Gastrocnemius medialis (tissue), 4 donors: ENCODE results near the gene PDHA2. TPM values are rescaled to one million over a fixed set of nuclear protein-coding genes. Genes with fewer than 3 reads are reported as not detected.

Experiments
- ATAC-seq, 2 donors: fragments of 150-250 bp; one replicate each; pipeline ENCODE4 v1.9.1; 2016
- DNase-seq, 2 donors: peaks; one replicate each; pipeline ENCODE4 v3.0.0-alpha.2; 2019
- H3K27ac ChIP-seq, 4 donors: fragments of 200-600 bp; sonication (generic); 1 replicate in 1 of 4; 2 replicates in 3 of 4; pipeline ENCODE4 v1.5.1; 2016 to 2018; ENCODE audit warnings: mild to moderate bottlenecking in 2 of 4, moderate library complexity in 1 of 4
- H3K27me3 ChIP-seq, 3 donors: fragments of 200-600 bp; sonication (generic) in 2 of 3; 1 replicate in 1 of 3; 2 replicates in 2 of 3; pipeline versions ENCODE4 v1.5.1 to v1.6.0; 2016 to 2019; ENCODE audit warnings: mild to moderate bottlenecking in 1 of 3, moderate library complexity in 1 of 3
- H3K36me3 ChIP-seq, 2 donors: fragments of 200-600 bp; sonication (generic) in 1 of 2; one replicate each; pipeline ENCODE4 v1.5.1; 2017 to 2018
- H3K4me1 ChIP-seq, 2 donors: fragments of 200-600 bp; sonication (generic) in 1 of 2; one replicate each; pipeline ENCODE4 v1.5.1; 2016 to 2017; ENCODE audit warnings: mild to moderate bottlenecking in 2 of 2
- H3K4me3 ChIP-seq, 4 donors: fragments of 200-600 bp; sonication (generic) in 3 of 4; 1 replicate in 1 of 4; 2 replicates in 3 of 4; pipeline ENCODE4 v1.5.1; 2016 to 2019; ENCODE audit warnings: mild to moderate bottlenecking in 2 of 4
- H3K9me3 ChIP-seq, 3 donors: fragments of 200-600 bp; sonication (generic) in 2 of 3; 1 replicate in 1 of 3; 2 replicates in 2 of 3; pipeline ENCODE4 v1.5.1; 2016 to 2019
- POLR2A ChIP-seq, 2 donors: fragments of 450-650 bp; IDR thresholded peaks; one replicate each; pipeline ENCODE4 v1.6.1; 2017; ENCODE audit warnings: antibody characterized with exemption in 2 of 2, mild to moderate bottlenecking in 2 of 2, moderate library complexity in 2 of 2
- in situ Hi-C, 4 donors: fragments of 200-750 bp; cut with MboI; loops; one replicate each; pipeline versions ENCODE4 v1.15.0 to v1.8.0; 2017; ENCODE audit warnings: low sequenced_read_pairs in 4 of 4
- intact Hi-C: fragments of 100-400 bp; cut with DNase I; formaldehyde crosslinking; loops from one replicate; pipeline ENCODE4 v1.15.1; 2023; ENCODE audit warnings: low total_unique reads
- total RNA-seq, 4 donors: library from RNA; depleted of rRNA; stranded (reverse); fragments of >200 nt; gene quantifications; one replicate each; pipeline versions ENCODE4 v1.1.0 to v1.2.3, GENCODE V29; 2016
- TF ChIP-seq, protein P1 (sequence below), 5 experiments: fragments of 450-650 bp in 3 of 5; fragments of 200-600 bp in 2 of 5; sonication (generic) in 2 of 5; IDR thresholded peaks in 4 of 5; conservative IDR thresholded peaks in 1 of 5; 1 replicate in 4 of 5; 2 replicates in 1 of 5; pipeline ENCODE4 v1.5.1; 2016 to 2019; ENCODE audit warnings: antibody characterized with exemption in 5 of 5, mild to moderate bottlenecking in 3 of 5, moderate library complexity in 3 of 5

Gene PDHA2
- total RNA-seq, 4 donors from 2014 or later: not detected

- H3K27ac ChIP-seq: no peak overlapping the region
- no peak for DNase-seq
- ATAC-seq: no peak
- H3K4me1 ChIP-seq: no peaks in the 10 kb centered on the region
- in situ Hi-C loops: no loop called here
- intact Hi-C loops: no loop called here
- H3K9me3 ChIP-seq: peaks cover 0 to 20% (median 0%) of the 10 kb centered on the region in 3 donors
- no peaks in the 10 kb centered on the region for H3K36me3 ChIP-seq
- no peak overlapping the region for H3K4me3 ChIP-seq
- H3K27me3 ChIP-seq: no peaks in the 10 kb centered on the region
- no peak for TF ChIP-seq POLR2A (IDR thresholded peaks at IDR 0.05)
- TF ChIP-seq, protein P1, sequence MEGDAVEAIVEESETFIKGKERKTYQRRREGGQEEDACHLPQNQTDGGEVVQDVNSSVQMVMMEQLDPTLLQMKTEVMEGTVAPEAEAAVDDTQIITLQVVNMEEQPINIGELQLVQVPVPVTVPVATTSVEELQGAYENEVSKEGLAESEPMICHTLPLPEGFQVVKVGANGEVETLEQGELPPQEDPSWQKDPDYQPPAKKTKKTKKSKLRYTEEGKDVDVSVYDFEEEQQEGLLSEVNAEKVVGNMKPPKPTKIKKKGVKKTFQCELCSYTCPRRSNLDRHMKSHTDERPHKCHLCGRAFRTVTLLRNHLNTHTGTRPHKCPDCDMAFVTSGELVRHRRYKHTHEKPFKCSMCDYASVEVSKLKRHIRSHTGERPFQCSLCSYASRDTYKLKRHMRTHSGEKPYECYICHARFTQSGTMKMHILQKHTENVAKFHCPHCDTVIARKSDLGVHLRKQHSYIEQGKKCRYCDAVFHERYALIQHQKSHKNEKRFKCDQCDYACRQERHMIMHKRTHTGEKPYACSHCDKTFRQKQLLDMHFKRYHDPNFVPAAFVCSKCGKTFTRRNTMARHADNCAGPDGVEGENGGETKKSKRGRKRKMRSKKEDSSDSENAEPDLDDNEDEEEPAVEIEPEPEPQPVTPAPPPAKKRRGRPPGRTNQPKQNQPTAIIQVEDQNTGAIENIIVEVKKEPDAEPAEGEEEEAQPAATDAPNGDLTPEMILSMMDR (IDR thresholded peaks at IDR 0.05 in 4 of 5, conservative IDR thresholded peaks at IDR 0.05 in 1 of 5): no peak
These were observed 30.1 kb downstream of the PDHA2 start for GRCh38 chr4:95869961-95870500.

GRCh38 chr4:95877636-95878035, 37.7 kb downstream of the PDHA2 start:
- in situ Hi-C loops (no loop called here), intact Hi-C loops (no loop called here)
- Histone ChIP-seq H3K27me3 (no peaks in the 10 kb centered on the region), H3K4me3 (no peak overlapping the region), H3K36me3 (no peaks in the 10 kb centered on the region), H3K4me1 (no peaks in the 10 kb centered on the region), H3K9me3 (no peaks in the 10 kb centered on the region), H3K27ac (no peak overlapping the region)
- TF ChIP-seq, protein P1 (IDR thresholded peaks at IDR 0.05 in 4 of 5, conservative IDR thresholded peaks at IDR 0.05 in 1 of 5): no peak
- no peak for TF ChIP-seq POLR2A (IDR thresholded peaks at IDR 0.05)
- no peak for ATAC-seq
- no peak for DNase-seq

GRCh38 chr4:95887551-95887950, 47.7 kb downstream of the PDHA2 start:
- no peaks in the 10 kb centered on the region for H3K4me1 ChIP-seq
- H3K27ac ChIP-seq: no peak overlapping the region
- H3K4me3 ChIP-seq: no peak overlapping the region
- ATAC-seq (no peak), DNase-seq (no peak)
- intact Hi-C loops (no loop called here), in situ Hi-C loops (no loop called here)
- H3K36me3 ChIP-seq: no peaks in the 10 kb centered on the region
- no peaks in the 10 kb centered on the region for H3K27me3 ChIP-seq
- no peak for TF ChIP-seq POLR2A (IDR thresholded peaks at IDR 0.05)
- TF ChIP-seq, protein P1 (IDR thresholded peaks at IDR 0.05 in 4 of 5, conservative IDR thresholded peaks at IDR 0.05 in 1 of 5): no peak
- no peaks in the 10 kb centered on the region for H3K9me3 ChIP-seq

DNA sequence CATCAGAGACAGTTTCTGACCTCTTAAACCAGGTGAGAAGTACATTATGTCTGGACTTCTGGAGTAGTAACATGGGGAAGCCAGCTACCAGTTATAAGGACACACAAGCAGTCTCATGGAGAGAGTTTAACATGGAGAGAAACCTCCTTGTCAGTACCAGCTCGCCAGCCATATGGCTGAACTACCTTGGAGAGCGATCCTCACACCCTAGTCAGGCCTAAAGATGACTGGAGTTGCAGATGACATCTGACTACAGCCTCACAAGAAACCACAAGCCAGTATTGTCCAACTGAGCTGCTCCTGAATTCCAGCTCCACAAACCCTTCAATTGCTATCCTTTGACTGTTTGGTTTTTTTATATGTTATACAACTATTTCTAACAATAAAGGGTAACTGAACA, 49.8 kb downstream of the PDHA2 start:
- H3K36me3 ChIP-seq: no peaks in the 10 kb centered on the region
- H3K4me1 ChIP-seq: no peaks in the 10 kb centered on the region
- no peak overlapping the region for H3K4me3 ChIP-seq
- TF ChIP-seq, protein P1 (IDR thresholded peaks at IDR 0.05 in 4 of 5, conservative IDR thresholded peaks at IDR 0.05 in 1 of 5): no peak
- TF ChIP-seq POLR2A (IDR thresholded peaks at IDR 0.05): no peak
- DNase-seq: no peak
- no peaks in the 10 kb centered on the region for H3K9me3 ChIP-seq
- no peak overlapping the region for H3K27ac ChIP-seq
- in situ Hi-C loops: no loop called here
- H3K27me3 ChIP-seq: no peaks in the 10 kb centered on the region
- no peak for ATAC-seq
- intact Hi-C loops: no loop called here
